ENCODE results near the gene MACC1. TPM values are rescaled to one million over a fixed set of nuclear protein-coding genes. Genes with fewer than 3 reads are reported as not detected.

Gene MACC1
- total and polyA plus RNA-seq, 2 donors (not counting 3 experiments of a cell fraction or from before 2014, with no cell fraction given) = not detected

GRCh38 chr7:20152511-20152910 lies 64.7 kb downstream of the MACC1 start:
- Histone ChIP-seq H3K9ac (replicated peaks; ENCODE audit: extremely low read depth, insufficient read depth, low read length) (no peak overlapping the region), H3K4me3 (replicated peaks in 1 of 3; ENCODE audit: insufficient read depth in 1 of 3, low read depth in 1 of 3, low read length in 3 of 3) (no peak overlapping the region), H3K9me1 (replicated peaks; ENCODE audit: control insufficient read depth, extremely low read depth, insufficient read depth, low read length) (no peaks in the 10 kb centered on the region), H3K79me2 (ENCODE audit: control insufficient read depth, insufficient read depth, low read length) (no peaks in the 10 kb centered on the region), H3K4me1 (ENCODE audit: control insufficient read depth, extremely low read depth, insufficient read depth, low read length) (no peaks in the 10 kb centered on the region), H3K27me3 (ENCODE audit: control insufficient read depth in 2 of 2, insufficient read depth in 2 of 2, low read length in 2 of 2) (no peaks in the 10 kb centered on the region), H3K36me3 (ENCODE audit: control insufficient read depth in 2 of 2, extremely low read depth in 1 of 2, insufficient read depth in 2 of 2, low read length in 2 of 2) (no peaks in the 10 kb centered on the region), H4K20me1 (replicated peaks; ENCODE audit: control insufficient read depth, extremely low read depth, insufficient read depth, low read length) (no peaks in the 10 kb centered on the region), H3K27ac (ENCODE audit: insufficient read depth, low read depth, low read length) (no peak overlapping the region), H2AFZ (ENCODE audit: low read depth, low read length) (no peak overlapping the region), H3K9me3 (replicated peaks; ENCODE audit: control insufficient read depth, insufficient read depth, low read length) (no peaks in the 10 kb centered on the region), H3K4me2 (ENCODE audit: insufficient read depth, low read length) (no peak overlapping the region)
- CTCF ChIA-PET = interaction anchor here (1.8 kb wide), 1 partner anchor 446 kb away, joined by 7 read pairs; no protein-coding TSS in a partner anchor
- TF ChIP-seq MYC (IDR thresholded peaks at IDR 0.05; ENCODE audit: low read depth, low read length) (no peak), CTCF (IDR thresholded peaks at IDR 0.05; ENCODE audit: extremely low read depth in 1 of 2, insufficient read depth in 1 of 2, low read depth in 1 of 2, low read length in 2 of 2) (no peak), FOS (IDR thresholded peaks at IDR 0.05; ENCODE audit: borderline replicate concordance, insufficient read depth, low read length) (no peak), GATA2 (IDR thresholded peaks at IDR 0.05; ENCODE audit: insufficient read depth, insufficient read length, low read depth, low read length) (no peak), JUN (IDR thresholded peaks at IDR 0.05; ENCODE audit: borderline replicate concordance, insufficient read depth, insufficient read length, low read depth) (no peak), POLR2AphosphoS5 (IDR thresholded peaks at IDR 0.05; ENCODE audit: insufficient read depth, low read depth, low read length) (no peak), EZH2 (IDR thresholded peaks at IDR 0.05; ENCODE audit: borderline replicate concordance, low read depth, low read length, severe bottlenecking) (no peak), MAX (IDR thresholded peaks at IDR 0.05; ENCODE audit: insufficient read depth, insufficient read length) (no peak), POLR2A (IDR thresholded peaks at IDR 0.05; ENCODE audit: low read depth, low read length) (no peak)
- BruUV-seq (replicated peaks) = no TSS peak
- POLR2A ChIA-PET = no interaction called here
- dilution Hi-C loops (cut with MboI; ENCODE audit: extremely low pct_ligation_motif_present, low sequenced_read_pairs) = no loop called here
- DNase-seq (ENCODE audit: low read depth, low spot score) (no peak), FAIRE-seq (no peak)
- intact Hi-C loops (cut with micrococcal nuclease) = loop anchor here (10.0 kb wide), 1 partner anchor 252 kb away; no protein-coding TSS in a partner anchor
